Cardiac ventricle fibroblast (primary cell): Measurements from ENCODE around the gene TNNC2. TPM values are rescaled to one million over a fixed set of nuclear protein-coding genes. Genes with fewer than 3 reads are reported as not detected.

Source experiments
- total RNA-seq: library from RNA; depleted of rRNA; stranded (reverse); fragments of >200 nt; gene quantifications from 2 replicates; pipeline ENCODE4 v1.2.3, GENCODE V29; 2015

TNNC2 gene
- 1.9 TPM in 1 of 2 replicates, not detected in the other for total RNA-seq

DNA sequence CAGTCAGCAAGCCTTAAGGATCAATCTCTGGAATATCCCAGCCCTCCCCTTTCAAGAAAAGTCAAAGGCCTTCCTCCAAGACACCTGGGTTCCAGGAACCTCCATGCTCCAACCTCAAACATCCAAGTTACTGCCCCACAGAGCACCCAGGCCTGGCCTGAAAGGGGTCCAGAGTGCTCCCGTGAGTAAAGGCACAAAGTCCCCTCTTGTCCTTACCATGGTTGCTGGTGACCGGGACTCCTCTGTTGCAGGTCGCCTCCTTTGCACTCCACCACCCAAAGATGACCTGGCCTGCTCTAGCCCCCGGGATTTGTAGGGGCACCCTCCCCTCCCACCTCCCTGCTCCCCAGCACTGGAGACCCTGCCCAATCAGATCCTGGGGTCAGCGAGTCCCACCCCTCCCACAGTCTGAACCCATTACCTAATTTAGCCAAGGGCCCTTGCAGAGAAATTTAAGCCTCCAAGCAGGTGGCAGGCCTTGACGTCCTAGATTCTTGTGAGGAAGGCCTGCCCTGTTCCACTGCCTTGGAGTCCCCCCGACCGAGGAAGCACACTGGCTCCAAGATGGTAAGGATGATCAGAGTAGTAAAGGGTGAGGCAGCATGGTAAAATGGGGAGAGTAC, at the start of gene TNNC2:
Gene TNNC2, minus strand, starts transcription at position 283 of the 623 bp plus-strand sequence. Its CDS starts 64 bp downstream, at position 219.

GRCh38 chr20:45857114-45857881, 30.2 kb upstream of the TNNC2 start, which contains the start of the genes ACOT8 and ZSWIM3:
Gene ACOT8 (minus strand): TSS chr20:45857392. CDS start chr20:45857315, 77 bp downstream.
Gene ZSWIM3 (plus strand): TSS chr20:45857614. CDS start chr20:45857826, 212 bp downstream.

DNA sequence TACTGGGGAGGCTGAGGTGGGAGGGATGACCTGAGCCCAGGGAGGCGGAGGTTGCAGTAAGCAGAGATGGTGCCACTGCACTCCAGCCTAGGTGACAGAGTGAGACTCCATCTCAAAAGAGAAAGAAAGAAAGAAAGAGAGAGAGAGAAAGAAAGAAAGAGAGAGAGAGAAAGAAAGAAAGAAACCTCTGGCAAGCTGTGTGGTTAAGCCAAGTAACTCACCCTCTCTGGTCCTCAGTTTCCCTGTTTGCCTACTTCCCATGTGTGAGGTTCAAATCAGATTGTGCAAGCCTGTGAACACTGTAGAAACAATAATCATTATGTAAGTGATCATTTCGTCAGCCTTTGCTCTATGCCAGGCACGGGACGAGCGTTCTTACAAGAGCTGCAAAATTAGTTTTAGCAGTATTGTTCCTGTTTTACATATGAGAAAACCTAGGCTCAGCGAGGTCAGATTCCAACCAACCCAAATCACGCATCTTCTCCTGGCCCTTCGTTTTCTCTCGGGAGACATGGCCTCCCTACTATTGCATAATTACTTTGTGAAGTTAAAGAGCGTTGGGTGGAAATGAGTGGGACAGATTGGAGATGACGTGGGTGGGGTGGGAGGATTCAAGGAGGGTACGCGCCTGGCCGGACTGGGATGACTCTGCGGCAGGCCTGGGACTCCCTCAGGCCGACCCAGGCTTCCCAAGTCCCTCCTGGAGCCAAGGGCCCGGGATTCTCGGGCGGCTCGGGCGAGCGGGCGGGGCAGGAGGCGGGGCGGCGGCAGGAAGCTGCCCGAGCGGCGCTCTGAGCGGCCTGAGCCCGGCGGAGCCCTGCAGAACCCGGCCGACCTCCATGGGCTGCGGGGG, 6.1 kb upstream of the TNNC2 start, which contains the start of gene SNX21:
Gene SNX21, plus strand, starts transcription at position 770 of the 853 bp plus-strand sequence. CDS start 121 bp downstream, outside the sequence.

GRCh38 chr20:45812157-45813005, 14.7 kb downstream of the TNNC2 start, which contains the start of gene UBE2C:
Gene UBE2C (plus strand): TSS chr20:45812644. CDS start chr20:45812696, 52 bp downstream.

Other genes with a start within 250 kb of the TNNC2 start
- gene WFDC8, start 248.0 kb downstream of the TNNC2 start, total RNA-seq: not detected in 2 replicates
- gene WFDC10A, start 197.6 kb downstream of the TNNC2 start, total RNA-seq: not detected in 2 replicates
- not detected in 2 replicates for gene WFDC9, start 196.0 kb downstream of the TNNC2 start, total RNA-seq
- gene WFDC11, start 157.1 kb downstream of the TNNC2 start, total RNA-seq: not detected in 2 replicates
- not detected in 2 replicates for gene WFDC13, start 125.3 kb downstream of the TNNC2 start, total RNA-seq
- gene WFDC10B, start 122.3 kb downstream of the TNNC2 start, total RNA-seq: not detected in 2 replicates
- gene SPINT4, start 105.0 kb downstream of the TNNC2 start, total RNA-seq: not detected in 2 replicates
- gene WFDC3, start 35.4 kb downstream of the TNNC2 start, total RNA-seq: not detected in 2 replicates
- 23.3 and 25.9 TPM in 2 replicates for gene DNTTIP1, start 35.4 kb downstream of the TNNC2 start, total RNA-seq
- gene UBE2C, start 14.7 kb downstream of the TNNC2 start, total RNA-seq: 3.7 and 10.7 TPM in 2 replicates
- 71.0 and 101 TPM in 2 replicates for gene SNX21, start 6.5 kb upstream of the TNNC2 start, total RNA-seq
- gene ACOT8, start 30.1 kb upstream of the TNNC2 start, total RNA-seq: 22.9 and 27.6 TPM in 2 replicates
- 2.2 and 2.7 TPM in 2 replicates for gene ZSWIM3, start 30.3 kb upstream of the TNNC2 start, total RNA-seq
- 8.3 and 11.1 TPM in 2 replicates for gene ZSWIM1, start 53.9 kb upstream of the TNNC2 start, total RNA-seq
- 0.54 and 1.7 TPM in 2 replicates for gene SPATA25, start 60.3 kb upstream of the TNNC2 start, total RNA-seq
- 4.5 and 5.3 TPM in 2 replicates for gene NEURL2, start 63.9 kb upstream of the TNNC2 start, total RNA-seq
- 142 and 151 TPM in 2 replicates for gene CTSA, start 64.0 kb upstream of the TNNC2 start, total RNA-seq
- gene PLTP, start 84.8 kb upstream of the TNNC2 start, total RNA-seq: 432 and 477 TPM in 2 replicates
- 12.4 and 16.3 TPM in 2 replicates for gene PCIF1, start 107.4 kb upstream of the TNNC2 start, total RNA-seq
- 7.6 and 9.4 TPM in 2 replicates for gene ZNF335, start 144.9 kb upstream of the TNNC2 start, total RNA-seq
- gene MMP9, start 181.6 kb upstream of the TNNC2 start, total RNA-seq: 0.12 TPM in 1 of 2 replicates, not detected in the other
- not detected in 2 replicates for gene SLC12A5, start 201.9 kb upstream of the TNNC2 start, total RNA-seq